ENCODE results near the gene TRIM26.

The TRIM26 gene

GRCh38 chr6:30207619-30208295, 5.4 kb downstream of the TRIM26 start:
- no peak for DNase-seq (ENCODE audit: low spot score)

- DNase-seq (ENCODE audit: low spot score), result no peak
Observed at GRCh38 chr6:30206799-30207618, 6.2 kb downstream of the TRIM26 start.

DNA sequence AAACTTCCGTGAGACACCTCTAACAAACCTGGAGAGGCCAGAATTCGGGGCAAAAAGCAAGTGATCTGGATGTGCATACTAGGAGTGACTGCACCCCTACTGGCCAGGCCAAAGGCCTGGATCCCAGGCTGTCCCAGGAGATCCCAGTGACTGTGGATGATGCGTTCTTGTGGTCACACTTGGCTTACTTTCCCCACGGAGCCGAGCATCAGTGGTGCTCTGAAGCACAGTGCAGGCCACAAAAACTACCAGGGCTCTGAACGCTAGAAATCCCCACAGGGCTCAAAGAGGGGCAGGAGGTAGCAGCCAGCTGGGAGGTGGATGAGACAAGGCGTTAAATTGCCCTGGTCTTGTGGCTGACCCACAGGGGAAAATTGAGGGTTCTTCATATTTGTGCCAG, 7.1 kb downstream of the TRIM26 start:
- DNase-seq (ENCODE audit: low spot score), result no peak

DNA sequence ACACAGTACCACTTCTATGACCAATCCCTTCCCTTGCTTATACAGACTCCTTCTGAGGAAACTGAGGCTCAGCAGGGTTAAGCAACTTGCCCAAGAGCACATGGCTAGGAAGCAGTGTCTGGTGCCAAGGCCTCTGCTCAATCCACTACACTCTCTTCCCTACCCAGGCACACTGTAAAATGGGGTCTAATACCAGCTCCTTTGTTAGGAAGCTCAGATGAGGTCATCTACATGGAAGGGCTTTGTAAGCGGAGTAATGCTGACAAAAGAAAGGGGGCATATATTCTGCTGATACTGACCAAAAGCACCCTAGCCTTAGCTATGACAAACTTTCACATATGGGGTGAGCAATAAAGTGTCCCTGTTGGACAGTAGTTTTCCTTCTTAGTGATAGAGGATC, 9.1 kb downstream of the TRIM26 start:
- no peak for DNase-seq (ENCODE audit: low spot score)

DNA sequence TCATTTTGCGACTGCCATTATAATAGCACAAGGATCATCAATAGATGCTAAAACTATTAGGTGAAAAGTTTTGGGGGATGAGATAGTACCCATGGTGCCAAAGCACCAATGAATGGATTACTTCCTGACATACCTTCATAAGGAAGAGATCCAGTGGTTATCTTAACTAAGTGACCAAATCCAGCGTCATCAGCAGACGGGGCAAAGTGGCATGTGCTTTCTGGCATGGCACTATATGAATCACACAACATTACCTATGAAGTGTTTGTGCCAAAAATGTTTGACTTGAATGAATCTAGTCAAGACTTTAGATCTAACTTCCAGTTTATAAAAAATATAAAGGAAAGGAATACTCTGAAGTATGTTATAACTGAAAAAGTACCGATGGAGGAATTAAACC, 10.8 kb downstream of the TRIM26 start:
- DNase-seq (ENCODE audit: low spot score), result no peak

- DNase-seq (ENCODE audit: low spot score), result peak; percentile 81
Observed at GRCh38 chr6:30200551-30201281, 12.5 kb downstream of the TRIM26 start.

- DNase-seq (ENCODE audit: low spot score), result no peak
Observed at GRCh38 chr6:30198166-30199084, 14.8 kb downstream of the TRIM26 start.

DNA sequence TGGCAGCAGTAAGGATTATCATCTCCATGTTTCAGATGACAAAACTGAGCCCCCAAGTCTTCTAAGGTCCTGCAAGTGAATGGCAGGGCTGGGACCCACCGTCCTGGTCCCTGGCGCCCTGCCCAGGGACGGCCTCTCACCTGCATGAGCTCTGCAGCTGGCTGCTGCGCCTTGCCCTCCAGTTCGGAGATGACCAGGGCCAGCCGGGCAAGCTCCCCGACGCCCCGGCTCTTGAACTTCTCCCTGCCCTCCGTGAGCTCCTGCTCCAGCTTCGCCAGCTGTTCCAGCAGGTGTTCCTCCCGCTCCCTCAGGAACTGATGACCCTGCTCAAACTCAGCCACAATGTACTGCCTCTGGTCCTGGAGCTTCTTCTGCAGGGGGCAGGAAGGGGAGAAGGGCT, 16.8 kb downstream of the TRIM26 start:
- no peak for DNase-seq (ENCODE audit: low spot score)

DNA sequence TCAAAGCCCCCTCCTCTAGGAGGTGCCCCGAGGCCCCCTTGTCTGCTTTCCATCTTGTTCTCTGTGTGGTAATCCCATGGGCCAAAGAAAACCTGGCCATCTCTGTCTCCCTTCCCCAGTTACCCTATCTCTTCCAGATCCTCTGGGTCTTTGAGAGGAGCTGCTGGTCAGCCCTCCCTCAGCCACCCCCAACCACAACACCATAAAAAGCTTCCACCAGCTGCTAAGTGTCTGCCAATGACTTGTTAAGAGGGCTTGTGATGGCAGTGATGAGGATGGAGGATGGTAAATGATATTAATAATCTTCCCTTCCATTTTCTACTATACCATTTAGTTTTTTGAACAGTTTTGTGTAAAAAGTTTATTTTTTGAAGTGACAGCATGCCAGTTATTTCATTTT, 17.3 kb downstream of the TRIM26 start:
- no peak for DNase-seq (ENCODE audit: low spot score)

GRCh38 chr6:30194797-30195690, 18.2 kb downstream of the TRIM26 start:
- no peak for DNase-seq (ENCODE audit: low spot score)

DNA sequence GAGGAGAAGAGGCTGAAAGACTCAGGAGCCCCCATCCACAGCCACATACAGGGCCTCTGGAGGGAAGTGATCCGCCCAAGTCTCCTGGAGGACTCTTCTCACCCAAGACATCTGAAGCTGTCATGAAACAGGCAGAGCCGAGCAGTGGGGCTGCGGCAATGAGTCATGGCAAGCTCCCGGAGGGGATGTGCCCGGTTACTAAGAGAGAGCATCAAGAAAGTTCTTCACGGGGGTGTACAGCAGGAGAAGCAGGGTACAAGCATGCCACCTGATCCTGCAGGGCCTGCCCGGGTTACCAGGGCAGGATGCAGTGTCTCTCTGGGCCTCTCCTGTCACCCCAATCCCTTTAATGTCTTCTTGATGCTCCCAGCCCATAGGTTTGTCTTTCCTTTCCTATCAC, 21.1 kb downstream of the TRIM26 start:
- no peak for DNase-seq (ENCODE audit: low spot score)

DNA sequence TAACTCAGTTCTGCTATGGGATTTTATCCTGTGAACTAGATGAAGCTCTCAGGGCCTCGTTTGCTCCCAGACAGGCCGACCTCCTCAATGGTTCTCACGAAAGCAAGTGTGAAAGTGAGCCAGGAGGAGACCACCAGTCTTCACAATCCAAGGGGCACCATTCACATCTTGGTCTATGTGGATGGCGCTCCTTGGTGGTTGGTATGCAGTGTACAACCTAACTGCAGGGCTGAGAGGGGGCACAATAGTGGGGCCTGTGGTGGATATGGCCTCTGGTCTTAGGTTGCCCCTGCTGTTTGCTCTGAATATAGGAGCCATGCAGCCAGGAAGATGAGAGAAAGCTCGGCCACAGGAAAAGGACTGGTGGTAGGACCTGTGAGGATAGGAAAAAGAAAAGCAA, 24.7 kb downstream of the TRIM26 start:
- no peak for DNase-seq (ENCODE audit: low spot score)

DNA sequence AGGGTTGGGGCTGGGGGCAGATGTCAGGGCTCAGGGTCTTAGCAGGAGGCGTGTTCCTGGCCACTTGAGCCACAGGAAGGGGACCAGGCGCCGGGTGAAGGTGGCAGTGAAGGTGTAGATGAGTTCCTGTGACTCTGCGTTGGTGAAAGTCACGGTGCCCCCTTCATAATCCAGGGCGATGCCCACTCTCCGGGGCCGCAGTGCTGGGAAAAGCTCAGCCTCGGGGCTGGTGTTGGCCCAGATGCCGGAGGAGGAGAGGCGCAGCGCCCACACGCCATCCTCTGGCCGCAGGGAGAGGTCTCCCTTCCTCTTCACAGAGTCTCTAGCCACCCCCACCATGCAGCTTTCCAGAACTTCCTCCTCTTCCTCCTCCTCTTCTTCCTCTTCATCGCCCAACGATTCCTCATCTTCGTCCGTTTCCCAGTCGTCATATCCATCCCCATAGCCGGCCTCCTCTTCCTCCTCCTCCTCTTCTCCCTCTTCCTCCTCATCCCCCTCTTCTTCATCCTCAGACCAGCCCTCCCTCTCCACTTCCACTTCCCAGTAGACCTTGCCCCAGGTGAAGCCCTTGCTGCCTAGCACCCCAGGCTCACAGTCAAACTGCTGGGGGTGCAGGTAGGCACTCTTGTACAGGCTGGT, 27.2 kb downstream of the TRIM26 start:
- no peak for DNase-seq (ENCODE audit: low spot score)

DNA sequence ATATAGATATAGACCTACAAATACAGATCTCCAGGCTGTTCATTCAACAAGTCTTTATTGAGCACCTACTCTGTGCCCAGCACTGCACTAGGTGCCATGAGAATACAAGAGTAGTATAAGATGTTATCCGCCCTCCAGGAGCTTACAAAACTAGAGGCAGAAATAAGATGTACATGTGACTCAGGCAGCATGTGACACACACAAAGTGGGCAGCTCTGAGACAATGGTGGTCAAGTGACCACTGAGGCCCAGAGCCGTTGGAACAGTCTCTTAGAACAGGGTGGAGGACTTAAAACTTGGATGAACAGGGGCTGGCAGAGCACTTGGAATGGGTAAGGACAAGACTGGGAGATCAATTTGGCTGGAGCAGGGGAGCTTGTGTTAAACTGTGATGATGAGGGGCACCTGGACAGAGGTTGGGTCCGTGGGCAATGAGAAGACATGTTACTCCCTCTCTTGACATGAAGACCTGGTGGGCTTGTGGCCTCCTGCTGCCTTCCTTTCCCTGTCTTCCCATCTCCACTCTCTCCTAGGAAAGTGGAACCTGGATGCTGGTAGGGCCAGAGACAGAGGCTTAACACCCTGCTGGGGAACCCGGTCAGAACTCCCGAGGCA, 28.7 kb downstream of the TRIM26 start:
- no peak for DNase-seq (ENCODE audit: low spot score)

- DNase-seq (ENCODE audit: low spot score), result no peak
Observed at GRCh38 chr6:30180145-30180544, 33.1 kb downstream of the TRIM26 start.

DNA sequence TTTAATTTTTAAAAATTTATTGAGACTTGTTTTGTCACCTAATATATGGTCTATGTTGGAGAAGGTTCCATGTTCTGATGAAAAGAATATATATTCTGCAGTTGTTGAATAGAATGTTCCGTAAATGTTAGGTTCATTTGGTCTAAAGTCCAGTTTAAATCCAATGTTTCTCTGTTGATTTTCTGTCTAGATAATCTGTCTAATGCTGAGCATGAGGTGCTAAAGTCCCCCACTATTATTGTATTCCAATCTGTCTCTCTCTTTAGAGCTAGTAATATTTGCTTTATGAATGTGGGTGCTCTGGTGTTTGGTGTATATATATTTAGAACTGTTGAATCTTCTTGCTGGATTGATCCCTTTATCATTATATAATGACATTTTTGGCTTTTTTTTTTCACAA, 34.4 kb downstream of the TRIM26 start:
- DNase-seq (ENCODE audit: low spot score), result no peak

GRCh38 chr6:30175765-30176164, 37.4 kb downstream of the TRIM26 start:
- no peak for DNase-seq (ENCODE audit: low spot score)

DNA sequence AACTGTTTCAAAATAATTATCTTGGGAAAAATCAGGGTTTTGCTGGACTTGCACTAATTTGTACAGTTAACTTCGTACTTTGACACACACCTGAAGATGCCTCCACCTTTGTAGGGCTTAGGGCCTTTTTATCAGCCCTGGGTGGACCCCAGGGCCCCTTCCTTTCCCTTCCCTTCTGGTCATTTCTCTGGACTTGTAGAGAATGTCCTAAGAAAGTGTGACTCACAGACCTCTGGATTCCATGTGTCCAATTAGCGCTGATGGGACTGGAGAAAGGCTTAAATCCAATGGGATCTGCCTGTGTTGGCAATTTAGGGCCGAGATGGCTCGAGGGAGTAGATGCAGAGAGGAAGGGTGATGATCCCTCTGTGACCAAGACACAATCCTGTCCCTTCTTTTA, 40.5 kb downstream of the TRIM26 start:
- DNase-seq (ENCODE audit: low spot score), result no peak

DNA sequence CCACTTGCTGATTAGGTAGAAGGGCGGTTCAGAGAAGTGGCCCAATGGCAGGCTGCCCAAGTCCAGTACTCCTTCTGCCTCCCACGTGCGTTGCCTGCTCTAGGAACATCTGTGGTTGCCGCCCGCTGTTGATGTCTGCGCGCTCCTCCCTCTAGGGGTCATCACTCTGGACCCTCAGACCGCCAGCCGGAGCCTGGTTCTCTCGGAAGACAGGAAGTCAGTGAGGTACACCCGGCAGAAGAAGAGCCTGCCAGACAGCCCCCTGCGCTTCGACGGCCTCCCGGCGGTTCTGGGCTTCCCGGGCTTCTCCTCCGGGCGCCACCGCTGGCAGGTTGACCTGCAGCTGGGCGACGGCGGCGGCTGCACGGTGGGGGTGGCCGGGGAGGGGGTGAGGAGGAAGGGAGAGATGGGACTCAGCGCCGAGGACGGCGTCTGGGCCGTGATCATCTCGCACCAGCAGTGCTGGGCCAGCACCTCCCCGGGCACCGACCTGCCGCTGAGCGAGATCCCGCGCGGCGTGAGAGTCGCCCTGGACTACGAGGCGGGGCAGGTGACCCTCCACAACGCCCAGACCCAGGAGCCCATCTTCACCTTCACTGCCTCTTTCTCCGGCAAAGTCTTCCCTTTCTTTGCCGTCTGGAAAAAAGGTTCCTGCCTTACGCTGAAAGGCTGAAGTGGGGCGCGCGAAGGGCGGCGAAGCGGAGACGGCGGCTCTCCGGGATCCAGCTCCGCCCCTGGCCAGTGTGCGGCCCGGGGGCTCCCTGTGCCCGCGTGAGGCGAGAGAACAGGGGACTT, 41.3 kb downstream of the TRIM26 start:
- DNase-seq (ENCODE audit: low spot score), result no peak
